ENCODE data around the gene NCAM2.

NCAM2 gene

DNA sequence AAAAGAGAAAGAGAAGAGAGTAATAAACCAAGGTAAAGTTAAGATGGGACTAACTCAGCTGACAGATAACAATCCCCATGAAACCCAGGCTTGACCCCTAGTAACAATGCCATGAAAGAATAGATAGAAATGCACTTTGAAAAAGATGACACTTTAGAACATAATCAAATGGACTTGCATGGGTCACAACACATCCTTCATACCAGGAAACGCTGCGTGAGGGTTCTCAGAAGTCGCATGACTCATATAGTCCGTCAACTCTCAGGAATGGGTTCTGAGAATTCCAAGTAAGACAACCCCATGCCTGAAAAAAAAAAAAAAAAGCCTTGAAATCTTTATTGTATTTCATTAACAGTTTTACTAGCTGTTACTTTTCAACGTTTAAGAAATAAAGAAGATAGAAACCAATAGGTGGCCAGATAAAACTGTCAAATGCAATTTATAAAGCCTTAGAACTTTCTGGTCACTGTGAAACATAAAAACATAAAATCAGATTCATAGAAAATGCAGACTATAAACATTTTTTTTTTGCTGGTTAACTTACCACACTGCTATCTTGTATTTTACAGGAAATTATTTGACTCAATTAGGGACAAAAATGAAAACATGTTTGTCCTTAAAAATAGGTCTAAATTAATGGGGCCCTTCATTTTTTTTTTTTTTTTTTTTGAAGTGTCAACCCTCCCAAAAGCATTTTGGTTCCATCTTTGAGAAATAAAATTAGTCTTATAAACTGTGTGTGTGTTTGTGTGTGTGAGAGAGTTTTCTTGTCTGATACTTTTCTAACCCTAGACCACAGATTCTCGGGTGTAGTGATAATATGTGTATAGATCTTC is 202.1 kb downstream of the NCAM2 start:
- Mint-ChIP-seq H3K4me1 (no peaks in the 10 kb centered on the region), H3K27ac (no peak overlapping the region), H3K4me3 (no peak overlapping the region), H3K9me3 (no peaks in the 10 kb centered on the region), H3K36me3 (ENCODE audit: low read depth) (no peaks in the 10 kb centered on the region), H3K27me3 (ENCODE audit: low read depth, poor library complexity) (no peaks in the 10 kb centered on the region)
- DNase-seq: no peak
- TF ChIP-seq, protein P1, sequence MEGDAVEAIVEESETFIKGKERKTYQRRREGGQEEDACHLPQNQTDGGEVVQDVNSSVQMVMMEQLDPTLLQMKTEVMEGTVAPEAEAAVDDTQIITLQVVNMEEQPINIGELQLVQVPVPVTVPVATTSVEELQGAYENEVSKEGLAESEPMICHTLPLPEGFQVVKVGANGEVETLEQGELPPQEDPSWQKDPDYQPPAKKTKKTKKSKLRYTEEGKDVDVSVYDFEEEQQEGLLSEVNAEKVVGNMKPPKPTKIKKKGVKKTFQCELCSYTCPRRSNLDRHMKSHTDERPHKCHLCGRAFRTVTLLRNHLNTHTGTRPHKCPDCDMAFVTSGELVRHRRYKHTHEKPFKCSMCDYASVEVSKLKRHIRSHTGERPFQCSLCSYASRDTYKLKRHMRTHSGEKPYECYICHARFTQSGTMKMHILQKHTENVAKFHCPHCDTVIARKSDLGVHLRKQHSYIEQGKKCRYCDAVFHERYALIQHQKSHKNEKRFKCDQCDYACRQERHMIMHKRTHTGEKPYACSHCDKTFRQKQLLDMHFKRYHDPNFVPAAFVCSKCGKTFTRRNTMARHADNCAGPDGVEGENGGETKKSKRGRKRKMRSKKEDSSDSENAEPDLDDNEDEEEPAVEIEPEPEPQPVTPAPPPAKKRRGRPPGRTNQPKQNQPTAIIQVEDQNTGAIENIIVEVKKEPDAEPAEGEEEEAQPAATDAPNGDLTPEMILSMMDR (IDR thresholded peaks at IDR 0.05): no peak

DNA sequence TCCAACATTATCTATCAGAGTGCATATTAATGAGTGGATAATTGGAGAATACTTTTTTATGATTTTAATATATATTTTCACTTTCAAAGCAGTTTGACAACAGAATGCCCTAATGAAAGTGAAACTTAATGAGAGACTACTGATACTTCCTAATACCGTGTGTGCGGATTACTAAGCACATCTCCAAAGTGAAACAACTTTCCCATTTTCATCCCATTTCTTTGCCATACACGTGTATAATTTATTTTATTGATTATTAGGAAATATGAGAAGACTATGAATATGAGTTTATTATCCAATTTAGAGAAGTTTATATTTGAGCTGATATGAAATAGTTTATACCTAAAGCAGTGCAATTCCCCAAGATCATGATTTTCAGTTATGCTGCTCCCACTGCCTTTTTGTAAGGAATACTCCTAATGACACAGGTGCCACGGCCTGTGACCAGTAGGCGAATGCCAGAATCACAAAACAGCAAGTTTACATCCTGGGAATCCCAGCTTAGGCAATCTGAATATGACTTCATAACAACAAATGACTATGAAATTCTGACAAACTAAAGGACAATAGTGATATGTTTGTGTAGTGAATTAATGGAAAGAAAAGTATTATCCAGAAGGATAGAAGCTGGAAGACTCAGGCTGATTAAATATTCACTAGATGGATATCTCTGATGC is 202.9 kb downstream of the NCAM2 start:
- TF ChIP-seq, protein P1 (IDR thresholded peaks at IDR 0.05): no peak
- H3K4me3 Mint-ChIP-seq: no peak overlapping the region
- H3K36me3 Mint-ChIP-seq (ENCODE audit: low read depth): no peaks in the 10 kb centered on the region
- no peaks in the 10 kb centered on the region for H3K9me3 Mint-ChIP-seq
- DNase-seq: no peak
- H3K27me3 Mint-ChIP-seq (ENCODE audit: low read depth, poor library complexity): no peaks in the 10 kb centered on the region
- no peaks in the 10 kb centered on the region for H3K4me1 Mint-ChIP-seq
- H3K27ac Mint-ChIP-seq: no peak overlapping the region

DNA sequence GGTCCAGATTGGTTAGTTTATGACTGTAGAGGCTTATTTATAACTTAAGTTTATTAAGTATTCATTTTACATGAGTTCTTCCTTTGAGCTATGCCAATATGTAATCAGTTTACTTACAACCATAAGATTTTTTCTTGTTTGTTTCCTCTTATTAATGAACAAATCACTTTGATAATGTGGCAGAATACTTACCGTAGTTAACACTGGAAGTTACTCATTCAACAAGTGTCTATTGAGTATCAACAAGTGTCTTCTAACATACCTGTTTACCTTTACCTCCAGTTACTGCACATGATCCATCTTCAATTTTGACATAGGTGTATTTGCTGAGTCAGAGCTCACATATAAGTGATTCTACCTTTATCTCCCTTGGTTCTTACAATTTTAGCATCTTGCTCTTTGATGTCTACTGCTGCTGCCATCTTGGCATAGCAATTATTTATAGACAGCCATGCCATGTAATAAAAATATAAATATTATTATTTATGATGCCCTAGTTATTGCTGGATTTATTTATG is 205.7 kb downstream of the NCAM2 start:
- TF ChIP-seq, protein P1 (IDR thresholded peaks at IDR 0.05): no peak
- no peak overlapping the region for H3K4me3 Mint-ChIP-seq
- H3K4me1 Mint-ChIP-seq: no peaks in the 10 kb centered on the region
- no peak for DNase-seq
- no peaks in the 10 kb centered on the region for H3K36me3 Mint-ChIP-seq (ENCODE audit: low read depth)
- no peak overlapping the region for H3K27ac Mint-ChIP-seq
- no peaks in the 10 kb centered on the region for H3K27me3 Mint-ChIP-seq (ENCODE audit: low read depth, poor library complexity)
- H3K9me3 Mint-ChIP-seq: no peaks in the 10 kb centered on the region

DNA sequence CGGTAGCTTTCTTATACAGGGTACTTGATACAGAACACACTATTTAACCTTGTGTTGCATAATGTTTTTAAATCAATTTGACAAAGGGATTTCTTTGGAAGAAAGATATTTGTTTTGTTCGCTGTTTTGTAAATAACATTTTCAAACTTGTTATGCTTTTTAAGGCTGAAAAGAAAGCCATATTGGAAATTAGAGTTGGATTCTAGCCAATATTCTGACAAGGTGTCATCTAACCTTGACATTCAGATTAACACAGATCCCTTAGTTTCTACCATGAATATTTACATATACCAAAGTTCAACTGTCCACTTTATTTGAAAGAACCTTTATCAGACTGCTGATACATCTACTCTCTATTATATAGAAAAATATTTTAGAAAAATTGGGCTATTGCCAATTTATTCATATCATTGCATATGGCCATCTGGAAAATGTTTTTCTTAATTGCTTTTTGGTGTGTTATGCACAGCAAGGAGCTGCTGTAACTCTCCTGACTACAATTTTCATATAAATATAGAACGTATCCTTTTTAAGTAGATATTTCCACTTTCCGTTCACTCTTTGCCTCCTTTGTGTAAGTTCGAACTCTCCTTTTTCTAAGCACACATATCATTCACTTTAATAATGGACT is 206.3 kb downstream of the NCAM2 start:
- Mint-ChIP-seq H3K4me1 (no peaks in the 10 kb centered on the region), H3K9me3 (no peaks in the 10 kb centered on the region), H3K27me3 (ENCODE audit: low read depth, poor library complexity) (peaks cover 3% of the 10 kb centered on the region), H3K4me3 (no peak overlapping the region), H3K27ac (no peak overlapping the region), H3K36me3 (ENCODE audit: low read depth) (no peaks in the 10 kb centered on the region)
- TF ChIP-seq, protein P1 (IDR thresholded peaks at IDR 0.05): no peak
- DNase-seq: no peak

DNA sequence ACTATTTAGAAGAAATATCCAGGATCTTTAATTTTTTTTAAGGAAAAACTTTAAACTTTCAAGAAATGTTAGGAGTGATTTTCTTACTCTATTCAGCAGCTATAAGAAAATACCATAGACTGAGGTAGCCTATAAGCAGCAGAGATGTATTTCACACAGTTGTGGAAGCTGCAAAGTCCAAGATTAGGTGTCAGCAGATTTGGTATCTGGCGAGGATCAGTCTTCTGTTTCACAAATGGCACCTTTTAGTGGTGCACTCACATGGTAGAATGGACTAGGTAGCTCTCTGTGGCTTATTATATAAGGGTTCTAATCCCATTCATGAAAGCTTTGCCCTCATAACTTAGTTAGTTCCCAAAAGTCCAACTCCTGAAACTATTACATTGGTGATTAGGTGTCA is 207.4 kb downstream of the NCAM2 start:
- H3K4me3 Mint-ChIP-seq: no peak overlapping the region
- no peak overlapping the region for H3K27ac Mint-ChIP-seq
- H3K9me3 Mint-ChIP-seq: no peaks in the 10 kb centered on the region
- TF ChIP-seq, protein P1 (IDR thresholded peaks at IDR 0.05): no peak
- H3K4me1 Mint-ChIP-seq: peaks cover 5% of the 10 kb centered on the region
- DNase-seq: no peak
- peaks cover 3% of the 10 kb centered on the region for H3K27me3 Mint-ChIP-seq (ENCODE audit: low read depth, poor library complexity)
- no peaks in the 10 kb centered on the region for H3K36me3 Mint-ChIP-seq (ENCODE audit: low read depth)
